ENCODE results near the gene MRPL49. TPM values are rescaled to one million over a fixed set of nuclear protein-coding genes. Genes with fewer than 3 reads are reported as not detected.

The MRPL49 gene
- total and polyA plus RNA-seq, 9 of the 15 experiments (the other 6 are each of a cell fraction or from before 2014, with no cell fraction given) = 74.3 to 132 (median 91.2) TPM

GRCh38 chr11:65110354-65110861, 11.7 kb upstream of the MRPL49 start (continued):
- 0 out of 2 replicates have a peak, but pooled peaks have one; percentile 19 for TF ChIP-seq HMGXB4 (CRISPR knock-in tag; IDR thresholded peaks at IDR 0.05)
- TF ChIP-seq EWSR1 (IDR thresholded peaks at IDR 0.05; ENCODE audit: borderline replicate concordance, low read depth, partially characterized antibody) = no peak
- no peak for TF ChIP-seq ZNF551 (CRISPR knock-in tag; IDR thresholded peaks at IDR 0.05)
- TF ChIP-seq KDM4B (IDR thresholded peaks at IDR 0.05; ENCODE audit: borderline replicate concordance in 2 of 2, low read depth in 1 of 2) = no peak
- TF ChIP-seq AFF1 (IDR thresholded peaks at IDR 0.05; ENCODE audit: low read depth in 1 of 2, partially characterized antibody in 2 of 2) = no peak
- no peak for TF ChIP-seq MTA2 (IDR thresholded peaks at IDR 0.05; ENCODE audit: low read depth)
- TF ChIP-seq SUPT5H (IDR thresholded peaks at IDR 0.05) = no peak
- no peak for TF ChIP-seq CCAR2 (IDR thresholded peaks at IDR 0.05; ENCODE audit: low read depth, low read length)
- no peak for TF ChIP-seq AFF4 (CRISPR knock-in tag; IDR thresholded peaks at IDR 0.05)
- TF ChIP-seq RCOR1 (IDR thresholded peaks at IDR 0.05; ENCODE audit: borderline replicate concordance in 1 of 2, low read depth in 2 of 2, low read length in 2 of 2) = peak in 1 of 2 experiments; percentile 37; a peak in 1 of 4 replicates
- TF ChIP-seq FOXP1 (CRISPR knock-in tag; IDR thresholded peaks at IDR 0.05) = no peak
- TF ChIP-seq TAF7 (tag; IDR thresholded peaks at IDR 0.05) = no peak
- no peak for TF ChIP-seq NFIC (IDR thresholded peaks at IDR 0.05)
- TF ChIP-seq STAT6 (CRISPR knock-in tag; IDR thresholded peaks at IDR 0.05) = no peak
